NCI-H2107 (cell line): ENCODE results near the gene CRAMP1.
"Not testable (repeated sequence)": the region's sequence is repeated elsewhere in the genome, so short reads cannot be mapped to it uniquely, and the experiment has no call there.

ENCODE experiments used
- DNase-seq: peaks from one replicate; lab custom pipeline; 2025; lab: John Stamatoyannopoulos, UW

The CRAMP1 gene, protein sequence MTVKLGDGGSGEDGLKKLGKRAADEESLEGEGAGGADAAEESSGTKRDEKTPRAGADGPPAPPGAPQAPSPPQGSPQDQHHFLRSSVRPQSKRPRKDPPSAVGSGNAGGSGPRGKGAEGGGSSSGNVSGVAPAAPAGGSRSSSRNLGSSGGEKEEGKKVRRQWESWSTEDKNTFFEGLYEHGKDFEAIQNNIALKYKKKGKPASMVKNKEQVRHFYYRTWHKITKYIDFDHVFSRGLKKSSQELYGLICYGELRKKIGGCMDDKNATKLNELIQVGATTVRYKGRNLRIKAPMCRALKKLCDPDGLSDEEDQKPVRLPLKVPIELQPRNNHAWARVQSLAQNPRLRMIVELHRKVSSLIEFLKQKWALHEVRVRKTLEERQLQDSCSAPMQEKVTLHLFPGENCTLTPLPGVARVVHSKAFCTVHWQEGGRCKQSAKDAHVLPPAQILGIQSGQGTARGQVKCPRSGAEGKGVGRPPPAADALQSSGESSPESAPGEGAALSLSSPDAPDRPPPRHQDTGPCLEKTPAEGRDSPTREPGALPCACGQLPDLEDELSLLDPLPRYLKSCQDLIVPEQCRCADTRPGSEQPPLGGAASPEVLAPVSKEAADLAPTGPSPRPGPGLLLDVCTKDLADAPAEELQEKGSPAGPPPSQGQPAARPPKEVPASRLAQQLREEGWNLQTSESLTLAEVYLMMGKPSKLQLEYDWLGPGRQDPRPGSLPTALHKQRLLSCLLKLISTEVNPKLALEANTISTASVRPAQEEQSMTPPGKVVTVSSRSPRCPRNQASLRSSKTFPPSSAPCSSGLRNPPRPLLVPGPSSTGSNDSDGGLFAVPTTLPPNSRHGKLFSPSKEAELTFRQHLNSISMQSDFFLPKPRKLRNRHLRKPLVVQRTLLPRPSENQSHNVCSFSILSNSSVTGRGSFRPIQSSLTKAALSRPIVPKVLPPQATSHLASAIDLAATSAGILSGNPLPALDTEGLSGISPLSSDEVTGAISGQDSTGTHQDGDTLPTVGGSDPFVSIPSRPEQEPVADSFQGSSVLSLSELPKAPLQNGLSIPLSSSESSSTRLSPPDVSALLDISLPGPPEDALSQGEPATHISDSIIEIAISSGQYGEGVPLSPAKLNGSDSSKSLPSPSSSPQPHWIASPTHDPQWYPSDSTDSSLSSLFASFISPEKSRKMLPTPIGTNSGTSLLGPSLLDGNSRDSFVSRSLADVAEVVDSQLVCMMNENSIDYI (N-terminal part only)

GRCh38 chr16:1612320-1613111, at the start of gene CRAMP1:
TSS of gene CRAMP1 (plus strand) at chr16:1612360. CDS start at chr16:1614640, 2,280 bp downstream.
- no peak for DNase-seq

GRCh38 chr16:1563786-1564185, 48.4 kb upstream of the CRAMP1 start:
- no peak for DNase-seq

- no peak for DNase-seq
Measured at GRCh38 chr16:1564325-1564724, 47.8 kb upstream of the CRAMP1 start.

GRCh38 chr16:1565083-1565805, 46.9 kb upstream of the CRAMP1 start:
- no peak for DNase-seq

GRCh38 chr16:1567988-1568387, 44.2 kb upstream of the CRAMP1 start:
- no peak for DNase-seq

DNA sequence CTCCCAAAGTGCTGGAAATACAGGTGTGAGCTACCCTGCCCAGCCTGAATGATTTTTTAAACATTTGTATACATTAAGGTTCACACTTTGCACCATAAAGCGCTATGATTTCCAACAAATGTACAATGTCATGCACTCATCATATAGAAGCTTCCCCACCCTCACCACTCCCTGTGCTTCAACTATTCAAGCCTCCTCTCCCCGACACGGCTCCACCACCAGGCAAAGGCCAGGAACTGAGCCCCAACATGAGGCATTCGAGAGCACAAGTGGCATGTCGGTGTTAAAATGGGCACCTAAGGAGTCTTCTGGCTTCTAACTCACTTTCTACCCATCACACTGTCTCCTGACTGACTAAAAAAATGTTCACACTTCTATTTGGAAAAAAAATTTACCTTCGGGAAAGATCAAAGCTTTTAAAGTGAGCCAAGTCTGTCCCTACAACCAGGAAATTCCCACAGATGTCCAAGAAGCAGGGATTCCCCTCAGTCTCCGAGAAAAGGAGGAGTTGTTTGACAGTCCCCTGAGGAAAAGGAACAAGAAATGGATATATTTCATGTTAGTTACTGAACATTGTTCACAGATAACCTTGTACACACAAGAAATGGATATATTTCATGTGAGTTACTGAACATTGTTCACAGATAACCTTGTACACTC, 41.0 kb upstream of the CRAMP1 start:
- DNase-seq, result no peak

- DNase-seq, result no peak
Measured at GRCh38 chr16:1572673-1573072, 39.5 kb upstream of the CRAMP1 start.

DNA sequence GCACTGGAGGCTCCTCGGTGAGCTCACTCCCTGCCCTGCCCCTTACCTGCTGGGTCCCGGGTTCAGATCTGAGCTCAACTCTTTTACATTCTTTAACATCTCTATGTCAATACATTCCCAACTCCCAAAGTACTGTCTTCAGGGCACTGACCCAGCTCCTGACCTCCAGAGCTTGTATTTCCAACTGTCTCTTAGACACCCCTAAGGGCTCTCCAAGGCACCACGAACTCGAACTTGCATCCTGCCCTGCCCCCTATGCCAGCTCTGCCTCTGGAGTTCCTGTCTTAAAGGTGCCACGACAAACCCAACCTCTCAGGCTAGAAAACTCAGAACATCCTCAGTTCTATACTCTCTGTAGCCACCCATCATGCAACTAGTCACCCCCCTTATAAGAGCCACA, 38.9 kb upstream of the CRAMP1 start:
- no peak for DNase-seq

DNA sequence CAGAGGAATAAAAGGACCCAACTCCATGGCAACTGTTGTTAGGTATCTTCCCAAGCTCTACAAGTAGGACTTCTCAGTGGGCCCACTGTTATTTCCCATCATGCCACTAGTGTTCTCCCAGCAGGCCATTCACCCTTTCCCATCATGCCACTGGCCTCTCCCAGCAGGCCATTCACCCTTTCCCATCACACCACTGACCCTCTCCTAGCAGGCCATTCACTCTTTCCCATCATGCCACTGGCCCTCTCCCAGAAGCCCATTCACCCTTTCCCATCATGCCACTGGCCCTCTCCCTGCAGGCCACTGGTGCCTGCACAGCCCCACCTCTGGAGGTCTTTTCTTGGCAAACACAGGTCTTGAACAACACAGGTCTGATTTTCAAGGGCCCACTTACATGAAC, 36.6 kb upstream of the CRAMP1 start:
- DNase-seq, result no peak

- DNase-seq, result no peak
Measured at GRCh38 chr16:1579214-1579613, 32.9 kb upstream of the CRAMP1 start.

GRCh38 chr16:1580256-1580655, 31.9 kb upstream of the CRAMP1 start:
- no peak for DNase-seq

GRCh38 chr16:1580956-1581355, 31.2 kb upstream of the CRAMP1 start:
- DNase-seq, result no peak

- DNase-seq, result no peak
Measured at GRCh38 chr16:1581804-1582203, 30.4 kb upstream of the CRAMP1 start.

DNA sequence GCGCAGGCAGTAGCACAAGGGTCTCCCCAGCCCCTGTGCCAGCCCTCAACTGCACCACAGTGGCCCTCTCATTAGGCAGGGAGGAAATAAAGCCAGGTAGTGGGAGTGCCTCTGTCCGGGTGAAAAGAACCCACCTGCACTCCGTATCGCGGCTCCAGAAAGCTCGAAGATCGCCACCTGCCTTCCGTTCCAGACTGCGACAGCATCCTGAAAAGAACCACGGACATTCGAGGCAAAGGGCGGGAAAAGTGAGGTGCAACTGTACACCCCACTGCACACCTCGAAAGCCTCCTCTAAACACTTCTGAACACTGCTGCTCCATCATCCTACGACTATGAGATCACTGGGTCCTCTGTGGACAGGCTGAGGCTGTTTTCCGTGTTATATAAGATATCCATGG, 29.0 kb upstream of the CRAMP1 start:
- no peak for DNase-seq

GRCh38 chr16:1584926-1585484, 27.2 kb upstream of the CRAMP1 start:
- DNase-seq, result no peak

DNA sequence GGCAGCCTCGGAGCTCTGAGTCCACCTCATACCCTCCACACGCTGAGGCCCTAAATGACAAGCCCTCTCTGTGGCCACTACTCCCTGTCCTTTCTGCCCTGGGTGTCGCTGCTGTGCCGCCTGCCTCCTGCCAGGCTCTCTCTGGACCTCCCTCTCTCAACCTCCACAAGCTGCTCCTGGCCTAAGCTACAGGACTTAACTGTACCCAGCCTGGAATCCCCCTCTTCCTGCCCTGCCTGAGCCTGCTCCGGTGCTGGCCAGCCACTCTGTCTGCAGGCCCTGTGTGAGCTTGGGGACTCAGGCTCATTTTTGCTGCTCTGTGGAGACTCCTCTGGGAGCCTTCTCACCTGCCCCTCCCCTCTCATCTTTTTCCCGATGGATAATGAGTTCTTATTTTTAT, 21.8 kb upstream of the CRAMP1 start:
- DNase-seq, result no peak

DNA sequence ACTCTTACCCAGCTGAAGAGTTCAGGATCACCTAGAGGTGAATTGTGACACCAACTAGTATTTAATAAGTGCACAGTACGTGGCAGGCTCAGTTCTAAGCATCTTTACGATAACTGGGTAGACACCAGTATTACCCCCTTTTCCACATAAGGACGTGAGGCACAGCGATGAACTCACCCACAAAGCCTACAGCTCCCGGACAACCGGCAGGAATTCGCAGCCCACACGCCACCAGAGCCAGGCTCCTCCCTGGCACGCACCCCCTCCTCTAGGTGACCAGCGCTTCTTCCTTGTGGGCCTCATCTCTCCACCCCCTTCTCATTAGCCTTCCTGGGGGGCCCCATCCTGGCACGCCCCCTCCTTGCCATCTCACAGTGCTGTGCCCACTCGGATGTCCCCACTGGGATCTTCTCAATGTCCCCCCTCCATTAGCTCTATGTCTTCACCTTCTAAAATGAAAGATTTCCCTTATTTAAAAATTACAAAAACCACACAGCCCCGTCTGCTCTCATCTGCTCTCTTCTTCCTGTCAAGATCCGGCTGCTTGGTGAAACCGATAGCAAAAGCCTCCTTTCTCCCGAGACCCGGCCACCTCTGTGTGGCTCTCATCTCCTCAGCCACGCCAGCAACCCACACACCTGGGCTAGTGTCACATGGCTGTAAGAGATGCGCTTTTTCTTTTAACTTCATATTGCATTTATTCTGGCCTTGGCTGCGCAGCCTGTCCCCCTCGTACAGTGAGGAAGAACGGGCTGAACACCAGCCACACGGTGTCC, 21.0 kb upstream of the CRAMP1 start:
- no peak for DNase-seq

GRCh38 chr16:1592446-1592845, 19.7 kb upstream of the CRAMP1 start:
- DNase-seq, result no peak

DNA sequence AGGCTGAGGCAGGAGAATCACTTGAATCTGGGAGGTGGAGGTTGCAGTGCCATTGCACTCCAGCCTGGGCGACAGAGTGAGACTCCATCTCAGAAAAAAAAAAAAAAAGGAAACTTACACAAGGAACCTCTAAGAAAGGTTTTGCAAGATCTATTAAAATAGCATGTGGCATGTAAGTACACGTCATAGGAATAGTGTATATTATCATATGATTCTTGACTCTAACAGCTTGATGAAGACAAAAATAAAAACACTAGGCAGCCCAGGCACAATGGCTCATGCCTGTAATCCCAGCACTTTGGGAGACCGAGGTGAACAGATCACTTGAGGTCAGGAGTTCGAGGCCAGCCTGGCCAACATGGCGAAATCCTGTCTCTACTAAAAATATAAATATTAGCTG, 16.6 kb upstream of the CRAMP1 start:
- DNase-seq, result not testable (repeated sequence)
